ENCODE measurements around the gene KSR2.

Gene KSR2

DNA sequence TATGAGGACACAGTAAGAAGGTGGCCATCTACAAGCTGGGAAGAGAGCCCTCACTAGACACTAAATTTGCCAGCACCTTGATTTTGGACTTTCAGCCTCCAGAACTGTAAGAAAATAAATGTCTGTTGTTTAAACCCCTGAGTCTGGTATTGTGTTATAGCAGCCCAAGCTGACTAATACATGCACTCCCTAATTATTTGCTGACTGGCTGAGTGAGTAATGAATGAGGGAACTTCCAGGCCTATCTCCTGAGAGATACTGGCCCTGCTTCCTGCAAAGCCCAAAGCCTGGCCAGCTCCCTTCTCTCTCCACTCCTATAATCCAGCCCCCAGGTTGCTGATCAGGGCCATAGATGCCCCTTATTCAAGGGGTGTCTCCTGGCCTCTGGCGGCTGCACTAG is 487.3 kb downstream of the KSR2 start:
- no peak for DNase-seq

DNA sequence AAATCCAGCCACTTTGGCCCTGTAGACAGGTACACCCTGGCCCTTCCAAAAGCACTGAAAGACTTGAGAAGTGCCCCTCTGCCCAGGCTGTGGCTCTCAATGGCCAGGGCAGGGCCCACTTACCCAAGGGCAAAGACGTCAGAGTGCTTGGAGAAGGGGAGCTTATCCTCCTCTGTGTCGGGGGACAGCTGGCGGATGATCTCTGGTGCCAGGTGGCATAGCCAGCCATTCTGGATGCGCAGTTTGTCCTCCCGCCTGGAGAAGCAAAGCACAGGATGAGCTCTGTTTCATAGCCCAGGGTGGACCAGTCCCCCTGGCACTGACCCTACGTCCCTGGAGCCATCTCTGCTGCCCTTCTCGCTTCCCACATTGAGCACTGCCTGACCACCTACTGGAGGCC is 492.4 kb downstream of the KSR2 start:
- no peak for DNase-seq

DNA sequence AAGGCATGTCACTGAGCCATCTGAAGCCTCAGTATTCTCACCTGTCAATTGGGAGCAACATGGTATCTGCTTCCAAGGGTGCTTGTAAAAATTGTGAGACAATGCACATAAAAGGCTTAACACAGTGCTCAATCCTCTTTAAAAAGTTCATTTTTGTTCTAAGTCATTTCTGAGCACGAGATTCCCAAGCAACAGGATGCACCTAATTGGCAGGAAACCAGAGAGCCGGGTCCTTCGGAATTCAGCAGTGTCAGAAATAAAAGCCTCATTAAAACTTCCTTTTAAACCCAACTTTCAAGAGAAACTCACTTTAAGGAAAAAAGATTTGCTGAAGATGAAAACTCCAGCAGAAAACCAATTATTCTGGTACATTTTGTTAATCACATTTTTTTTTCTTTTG is 494.9 kb downstream of the KSR2 start:
- no peak for DNase-seq

DNA sequence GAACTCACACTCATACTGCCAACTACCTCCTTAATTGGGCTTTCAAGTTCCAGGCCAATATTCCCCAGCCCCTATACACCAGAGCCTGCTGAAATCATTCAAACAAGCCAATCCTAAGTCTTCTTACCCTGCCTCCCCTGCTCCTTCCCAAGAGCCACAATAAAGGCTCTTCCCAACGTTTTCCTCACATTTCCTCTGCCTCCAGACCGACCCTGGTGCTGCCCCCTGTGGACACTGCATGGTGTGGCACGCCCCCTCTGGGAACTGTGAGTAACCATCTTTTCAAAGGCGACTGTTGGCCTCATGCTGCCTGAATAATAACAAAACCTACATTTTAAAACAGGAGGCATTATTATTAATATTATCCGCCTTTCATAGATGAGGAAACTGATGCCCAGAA is 495.8 kb downstream of the KSR2 start:
- no peak for DNase-seq

DNA sequence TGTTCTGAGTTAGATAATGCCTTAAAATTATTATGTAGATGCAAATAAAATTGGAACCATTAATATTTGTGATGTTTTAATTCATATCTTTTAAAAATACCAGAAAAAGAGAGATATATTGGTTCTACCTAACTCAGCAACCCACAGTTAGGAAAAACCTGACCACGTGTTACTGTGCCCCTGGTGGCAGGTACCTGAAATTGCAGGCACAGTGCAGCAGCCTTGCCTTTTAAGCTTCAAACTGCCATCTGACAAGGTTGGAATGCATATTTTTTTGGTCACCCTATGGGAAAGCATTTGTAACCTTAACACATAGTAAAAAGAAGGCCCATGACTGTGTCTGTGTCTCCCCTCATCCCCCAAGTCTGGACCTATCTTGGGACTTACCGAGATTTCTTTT is 498.0 kb downstream of the KSR2 start:
- DNase-seq = no peak

DNA sequence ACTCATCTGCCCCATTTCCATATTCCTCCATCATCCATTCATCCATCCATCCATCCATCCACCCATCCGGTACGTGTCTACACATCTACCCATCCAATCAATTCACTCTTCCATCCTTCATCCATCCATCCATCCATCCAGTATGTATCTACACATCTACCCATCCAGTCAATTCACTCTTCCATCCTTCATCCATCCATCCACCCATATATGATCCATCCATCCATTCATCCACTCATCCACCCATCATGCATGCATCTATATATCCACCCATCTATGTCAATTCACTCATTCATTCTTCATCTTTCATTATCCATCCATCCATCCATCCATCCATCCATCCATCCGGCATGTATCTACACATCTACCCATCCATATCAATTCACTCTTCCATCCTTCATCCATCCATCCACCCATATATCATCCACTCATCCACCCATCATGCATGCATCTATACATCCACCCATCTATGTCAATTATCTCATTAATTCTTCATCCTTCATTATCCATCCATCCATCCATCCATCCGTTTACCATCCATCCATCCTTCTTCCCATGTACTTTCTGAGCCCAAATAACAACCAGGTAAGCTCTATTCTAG is 498.8 kb downstream of the KSR2 start:
- no peak for DNase-seq

DNA sequence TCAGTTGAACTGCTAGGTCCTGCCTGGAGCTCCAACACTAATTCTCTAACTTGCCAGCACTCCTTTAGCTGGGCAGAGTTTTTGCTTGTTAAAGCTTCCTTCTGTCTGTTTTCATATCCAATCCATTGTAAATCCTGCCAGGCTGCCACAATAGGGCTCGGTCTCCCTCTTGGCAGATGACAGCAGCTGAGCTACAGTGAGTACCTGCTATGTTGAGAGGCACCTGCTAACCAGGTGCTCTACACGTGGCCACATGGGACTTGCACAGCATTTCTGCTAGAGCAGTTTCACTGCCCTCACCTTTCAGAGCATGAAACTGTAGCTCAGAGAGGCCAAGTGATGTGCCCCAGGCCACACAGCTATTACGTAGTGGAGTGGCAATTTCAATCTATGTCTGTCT is 500.8 kb downstream of the KSR2 start:
- DNase-seq = no peak

DNA sequence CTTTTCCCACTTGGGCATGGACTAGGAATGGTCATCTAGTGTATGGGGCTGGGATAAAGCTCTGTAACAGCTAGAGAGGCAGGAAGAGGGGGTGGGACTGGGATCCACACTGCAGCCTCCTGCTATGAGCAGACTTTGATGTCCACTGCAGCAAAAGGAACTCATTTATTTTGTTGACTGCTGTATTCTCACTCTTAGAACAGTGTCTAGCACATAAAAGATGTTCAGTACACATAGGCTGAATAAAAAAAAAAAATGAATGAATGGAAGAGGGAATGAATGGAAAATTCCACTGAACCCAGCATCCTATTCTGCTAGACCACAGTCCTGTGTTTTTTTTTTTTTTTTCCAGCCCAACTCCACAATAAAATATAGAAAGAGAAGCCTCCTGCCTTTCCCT is 501.2 kb downstream of the KSR2 start:
- DNase-seq = no peak

DNA sequence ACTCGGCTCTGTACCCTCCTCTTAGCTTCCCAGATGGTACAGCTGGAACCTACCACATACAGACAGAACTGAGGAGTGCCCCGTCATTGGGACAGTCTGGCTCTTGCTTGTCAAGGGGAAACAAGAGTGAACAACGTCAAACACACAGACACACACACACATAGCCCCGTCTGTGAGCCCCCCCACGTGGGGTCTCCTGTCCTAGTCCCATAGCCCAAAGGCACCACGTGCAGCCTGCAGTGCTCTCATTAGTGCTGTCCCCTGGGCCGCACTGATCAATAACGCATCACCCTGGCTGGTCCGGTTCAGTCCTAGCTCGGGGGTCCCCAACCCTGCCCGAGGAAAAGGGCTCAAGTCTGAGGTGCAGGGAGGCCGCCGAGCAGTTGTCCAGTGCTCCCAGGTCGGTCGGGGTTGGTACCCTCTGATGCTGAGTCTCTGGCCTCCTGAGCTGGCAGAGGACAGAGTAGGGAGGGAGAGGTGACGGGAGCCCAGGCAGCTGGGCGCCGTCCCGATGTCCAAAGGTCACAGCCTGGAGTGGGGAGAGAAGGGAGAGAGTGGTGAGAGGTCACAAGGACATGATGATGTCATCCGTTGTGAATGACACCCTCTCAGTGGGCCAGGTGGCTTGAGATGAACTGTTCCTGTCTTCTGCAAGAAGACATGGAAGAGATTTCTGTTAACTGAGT is 502.0 kb downstream of the KSR2 start:
- no peak for DNase-seq

DNA sequence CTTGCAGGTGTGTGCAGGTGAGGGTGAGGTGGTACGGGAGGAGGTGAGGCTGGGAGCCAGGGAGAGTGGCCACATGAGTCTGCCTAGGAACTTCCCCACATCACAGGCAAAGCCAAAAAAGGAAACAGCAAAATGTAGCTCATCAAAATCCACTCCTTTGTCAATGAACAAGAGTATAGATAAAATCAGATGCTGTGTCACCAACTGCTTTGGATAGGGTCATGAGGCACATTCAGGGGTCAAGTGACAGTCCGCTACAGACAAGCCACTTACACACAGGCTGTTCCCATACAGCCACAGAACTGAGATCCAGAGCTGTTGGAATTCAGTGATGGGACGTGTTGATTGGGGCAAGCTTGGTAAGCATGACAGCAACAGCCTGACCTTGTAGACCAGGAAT is 507.1 kb downstream of the KSR2 start:
- DNase-seq = no peak

DNA sequence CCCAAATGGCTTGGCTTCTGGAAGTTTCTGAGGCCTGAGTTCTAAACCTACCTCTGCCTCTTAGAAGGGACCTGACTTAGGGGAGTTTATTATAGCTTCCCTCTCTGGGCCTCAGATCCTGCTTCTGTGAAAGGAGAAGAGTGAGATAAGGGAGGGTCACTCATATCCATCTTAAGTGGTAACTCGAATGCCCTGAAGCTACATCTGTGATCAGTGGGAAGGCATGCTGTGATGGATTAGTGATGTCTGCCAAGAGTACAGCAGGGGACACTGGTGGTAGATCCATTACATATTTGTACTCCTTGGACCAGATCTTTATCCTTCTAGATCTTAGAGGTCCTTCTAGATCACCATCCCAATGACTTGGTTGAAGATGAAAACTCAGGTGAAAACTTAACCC is 509.6 kb downstream of the KSR2 start:
- DNase-seq = no peak

DNA sequence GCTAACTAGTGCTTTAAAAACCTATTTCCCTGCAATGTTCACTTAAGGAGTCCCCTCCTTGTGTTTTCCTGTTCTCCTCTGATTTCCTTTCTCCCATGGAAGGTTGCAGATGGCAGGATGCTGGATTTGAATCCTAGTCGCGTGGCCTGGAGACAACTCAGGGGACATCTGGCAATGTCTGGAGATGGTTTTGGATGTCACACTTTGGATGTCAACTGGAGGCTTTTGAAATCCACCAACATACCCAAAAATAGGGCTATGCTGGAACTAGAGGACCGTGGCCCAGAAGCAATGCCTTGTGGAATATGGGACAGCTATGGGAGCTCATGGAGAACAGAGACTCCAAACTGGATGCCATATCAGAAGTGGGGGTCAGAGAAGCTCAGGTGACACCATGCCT is 511.6 kb downstream of the KSR2 start:
- no peak for DNase-seq

DNA sequence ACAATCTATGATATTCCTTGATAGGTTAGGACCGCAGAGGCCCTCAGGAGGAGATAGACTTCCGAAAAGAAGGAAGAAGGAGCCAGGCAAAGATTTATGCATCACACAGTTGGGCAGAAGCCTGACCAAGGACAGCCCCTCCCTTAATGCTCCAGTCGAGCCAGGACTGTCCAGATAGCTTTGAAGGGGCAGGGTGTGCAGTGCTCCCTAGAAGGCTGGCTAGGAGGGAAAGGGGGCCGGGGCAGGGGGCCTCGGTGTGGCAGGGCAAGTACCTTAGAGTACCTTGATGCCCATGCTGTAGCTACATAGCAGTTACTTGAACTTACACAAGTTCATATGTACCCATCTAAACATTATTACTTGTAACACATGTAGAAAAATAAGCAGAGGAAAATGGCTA is 512.7 kb downstream of the KSR2 start:
- DNase-seq = no peak

DNA sequence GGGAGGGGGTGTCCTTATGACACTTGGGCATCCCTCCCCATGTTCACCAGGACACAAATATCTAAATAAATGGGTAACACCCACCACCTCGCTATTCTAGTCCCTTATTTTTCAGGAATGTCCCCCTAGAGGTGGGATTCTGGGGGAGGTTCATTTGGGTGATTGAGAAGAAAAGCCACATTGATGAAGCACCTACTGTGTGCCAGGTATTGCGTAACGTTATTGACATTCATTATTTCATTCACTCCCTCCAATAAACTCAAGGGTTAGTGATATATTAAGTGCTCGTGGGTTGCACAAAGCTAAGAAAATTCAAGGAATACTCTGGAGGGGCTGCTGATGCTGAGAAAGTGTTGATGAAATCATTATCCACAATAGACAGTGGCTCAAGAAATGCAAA is 514.8 kb downstream of the KSR2 start:
- no peak for DNase-seq

DNA sequence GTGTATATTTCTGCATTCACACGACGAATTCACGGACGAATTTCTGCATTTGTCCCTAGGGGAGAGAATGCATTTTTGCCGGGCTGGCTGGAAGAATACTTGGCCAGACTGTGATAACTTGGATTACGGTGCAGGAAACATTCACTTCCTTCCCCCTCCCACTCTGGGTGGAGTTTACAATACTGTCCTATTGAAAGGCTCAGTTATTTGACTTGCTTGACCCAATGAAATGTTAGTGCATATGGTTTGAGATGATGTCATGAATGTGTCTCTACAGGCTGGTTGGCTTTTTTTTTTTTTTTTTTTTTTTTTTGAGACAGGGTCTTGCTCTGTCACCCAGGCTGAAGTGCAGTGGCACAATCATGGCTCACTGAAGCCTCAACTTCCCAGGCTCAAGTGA is 516.7 kb downstream of the KSR2 start:
- DNase-seq = no peak

DNA sequence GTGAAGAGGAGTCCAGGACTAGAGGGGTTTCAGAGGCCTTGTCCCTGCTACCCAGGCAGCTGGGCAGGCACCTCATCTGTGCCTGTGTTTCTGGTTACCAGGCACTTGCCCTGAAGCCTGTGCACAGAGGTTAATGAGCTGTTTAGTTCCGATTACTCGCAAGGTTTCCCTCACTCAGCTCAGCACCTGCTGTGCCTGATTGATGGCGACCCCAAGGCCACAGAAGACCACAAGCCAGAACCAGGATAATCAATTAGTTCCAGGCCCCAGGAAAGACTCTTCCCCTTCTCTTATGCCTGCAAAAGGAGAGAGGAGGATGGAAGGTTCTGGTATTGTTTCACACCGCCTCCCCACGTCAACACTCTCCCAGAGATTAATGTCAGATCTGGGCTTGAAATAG is 518.6 kb downstream of the KSR2 start:
- no peak for DNase-seq

DNA sequence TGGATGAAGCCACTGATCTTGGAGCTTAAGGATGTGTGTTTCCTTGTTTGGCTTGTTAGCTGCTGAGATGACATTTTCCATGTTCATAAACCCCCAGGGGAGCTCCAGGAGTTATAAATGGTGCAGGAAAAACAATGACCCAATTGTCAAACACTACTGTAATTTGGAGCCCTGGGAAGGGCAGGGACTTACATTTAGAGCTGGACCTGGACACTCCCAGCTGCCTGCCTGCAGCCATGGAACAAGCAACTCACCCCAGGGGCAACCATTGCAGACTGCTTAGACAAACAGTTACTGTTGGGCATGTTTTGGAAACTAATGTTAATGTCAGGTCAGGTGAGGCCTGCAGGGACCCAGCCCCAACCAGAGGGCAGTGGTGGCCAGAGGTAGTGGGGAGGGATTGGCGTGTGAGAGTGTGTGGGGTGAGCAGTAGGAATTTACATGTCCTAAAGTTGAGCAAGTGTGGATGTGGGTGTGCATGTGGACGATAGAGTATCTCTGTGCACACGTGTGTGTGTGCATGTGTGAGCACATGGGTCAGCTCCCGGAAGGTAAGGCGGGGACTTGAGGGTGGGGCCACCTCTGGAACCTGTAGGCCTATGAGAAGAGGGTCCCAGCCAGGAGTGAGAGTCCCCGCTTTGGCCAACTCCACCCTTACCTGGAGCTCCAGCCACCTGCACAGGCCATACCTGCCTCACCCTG is 521.0 kb downstream of the KSR2 start:
- no peak for DNase-seq

DNA sequence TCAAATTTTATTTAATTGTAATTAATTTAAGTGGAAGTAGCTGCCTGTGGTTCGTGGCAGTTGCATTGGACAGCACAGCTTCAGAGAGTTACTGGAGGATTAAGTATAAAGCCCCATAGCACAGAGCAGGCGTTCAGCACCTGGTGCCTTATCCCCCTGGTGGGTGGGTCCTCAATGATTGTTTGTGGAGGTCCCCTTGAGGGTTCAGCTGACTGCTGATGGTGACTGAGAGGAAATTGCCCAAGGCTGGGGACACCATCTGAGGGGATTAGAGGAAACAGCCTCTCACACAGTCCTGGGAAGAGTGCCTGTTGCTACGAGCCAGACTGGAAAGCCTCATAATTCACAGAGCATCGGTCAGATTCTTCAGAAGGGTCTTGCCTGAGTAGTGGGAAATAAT is 524.0 kb downstream of the KSR2 start:
- no peak for DNase-seq

DNA sequence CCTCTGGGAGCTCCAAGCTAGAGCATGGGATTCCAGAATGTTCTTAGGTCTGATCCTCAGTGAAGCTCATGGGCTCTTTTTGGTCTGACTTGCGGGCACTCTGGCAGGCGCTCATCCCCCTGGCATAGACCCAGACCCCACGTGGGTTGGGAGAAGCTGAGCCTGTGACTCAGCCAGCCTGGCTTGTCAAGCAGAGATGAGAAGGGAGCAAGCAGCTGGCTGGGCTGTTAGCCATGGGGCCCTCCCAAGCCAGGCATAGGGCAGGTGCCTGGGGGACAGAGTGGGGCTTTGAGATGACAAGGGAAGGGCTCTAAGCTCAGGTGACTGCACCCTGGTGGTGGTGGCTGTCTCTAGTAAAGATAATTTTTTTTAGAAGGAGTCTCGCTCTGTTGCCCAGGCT is 527.0 kb downstream of the KSR2 start:
- no peak for DNase-seq

DNA sequence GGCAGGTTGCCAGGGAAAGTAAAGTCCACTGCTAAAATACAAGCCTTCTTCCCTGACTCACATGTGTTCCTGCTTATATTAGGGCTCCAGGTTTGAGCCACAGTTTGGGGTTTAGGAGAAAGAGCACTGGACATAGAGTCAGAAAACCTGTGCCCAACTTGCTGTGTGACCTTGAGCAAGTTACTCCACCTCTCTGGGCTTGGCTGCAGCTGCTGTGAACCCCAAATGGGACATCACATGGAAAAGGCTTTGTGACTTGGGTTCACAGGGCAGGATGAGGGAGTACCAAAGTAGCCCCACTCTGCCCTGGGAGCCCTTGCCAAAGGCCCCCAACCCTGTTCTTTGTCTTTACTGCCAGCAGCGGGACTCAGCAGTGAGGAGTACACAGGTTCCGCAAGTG is 528.4 kb downstream of the KSR2 start:
- no peak for DNase-seq

DNA sequence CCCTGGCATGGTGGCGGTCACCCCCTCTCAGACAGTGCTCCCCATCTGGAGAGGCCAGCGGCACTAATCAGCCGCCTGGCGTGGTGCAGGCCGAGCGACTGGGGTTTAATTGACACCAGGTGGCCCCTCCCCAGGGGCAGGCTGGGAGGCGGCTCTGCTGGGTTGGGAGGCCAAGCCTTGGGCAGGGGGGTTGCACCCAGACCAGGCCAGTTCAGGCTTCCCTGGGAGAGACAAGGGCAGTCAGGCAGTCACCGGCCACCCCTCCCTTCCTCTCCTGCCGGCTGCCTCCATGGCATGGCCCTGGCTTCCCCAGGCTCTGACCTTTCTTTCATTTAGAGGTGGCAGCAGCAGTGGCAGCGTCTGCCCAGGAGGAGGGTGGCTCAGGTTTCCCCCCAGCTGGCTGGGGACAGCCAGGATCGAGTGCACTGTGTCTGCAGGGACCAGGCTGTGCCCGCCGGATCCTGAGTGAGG is 529.2 kb downstream of the KSR2 start:
- DNase-seq = no peak

DNA sequence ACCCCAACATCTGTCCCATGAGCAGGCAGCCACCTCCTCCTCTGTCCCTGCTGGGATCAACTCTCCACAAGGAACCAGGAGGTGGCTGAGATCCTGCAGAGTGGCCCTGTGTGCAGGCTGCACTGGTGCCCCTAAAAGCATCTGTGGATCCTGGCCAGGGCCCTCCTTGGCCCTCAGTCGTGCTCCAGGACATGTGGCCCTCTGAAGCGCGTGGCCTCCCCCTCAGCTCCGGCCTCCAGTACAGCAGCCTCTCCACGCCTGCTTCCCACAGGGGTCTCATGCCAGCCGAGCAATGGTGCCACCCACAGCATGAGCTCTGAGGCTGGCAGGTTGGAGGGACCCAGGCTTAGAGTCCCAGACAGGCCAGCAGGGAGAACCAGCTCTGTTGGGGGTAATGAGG is 530.0 kb downstream of the KSR2 start:
- no peak for DNase-seq

DNA sequence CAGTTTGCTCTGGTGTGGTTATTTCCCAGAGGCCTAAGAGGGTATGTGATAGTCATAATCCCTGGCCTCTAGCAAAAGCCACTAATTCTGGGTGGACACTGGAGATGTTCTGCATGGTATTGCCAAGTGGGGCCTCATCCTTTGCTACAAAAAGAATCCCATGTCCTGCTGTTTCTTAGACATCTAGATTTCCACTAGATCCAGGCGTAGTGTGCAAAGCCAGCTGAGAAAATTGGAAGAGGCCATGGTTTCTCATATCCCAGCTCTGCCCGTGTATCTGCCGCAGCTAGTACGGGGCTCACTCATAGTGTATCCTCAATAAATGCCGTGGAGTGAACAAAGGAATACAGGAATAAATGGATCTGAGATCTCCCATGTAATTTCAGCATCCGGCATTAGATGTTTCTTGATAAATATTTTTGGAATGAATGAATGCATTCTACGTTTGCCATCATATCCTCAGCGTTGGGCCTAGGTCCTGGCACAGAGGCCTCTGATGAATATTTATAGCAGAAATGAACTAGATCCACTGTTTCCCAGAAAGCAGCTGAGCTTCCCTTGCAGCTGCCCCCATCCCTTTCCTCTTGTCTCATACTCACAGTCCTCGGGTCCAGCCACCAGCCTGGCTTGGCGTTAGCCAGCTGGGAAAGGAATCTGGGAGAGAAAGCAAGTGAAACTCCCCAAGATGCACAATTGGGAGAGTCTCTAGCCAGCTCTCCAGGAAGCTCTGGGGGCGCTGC is 531.1 kb downstream of the KSR2 start:
- DNase-seq = no peak

DNA sequence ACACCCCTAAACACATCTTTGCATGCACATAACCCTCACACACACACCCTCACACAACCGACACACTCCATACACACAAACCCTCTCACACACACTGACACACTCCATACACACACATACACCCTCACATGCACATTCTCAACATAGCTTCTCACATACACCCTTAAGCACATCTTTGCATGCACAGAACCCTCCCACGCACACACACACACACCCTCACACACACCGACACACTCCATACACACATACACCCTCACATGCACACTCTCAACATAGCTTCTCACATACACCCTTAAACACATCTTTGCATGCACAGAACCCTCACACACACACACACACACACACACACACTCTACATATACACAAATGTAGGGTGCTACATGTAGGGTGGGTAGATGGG is 534.9 kb downstream of the KSR2 start:
- DNase-seq = no peak

Data from activated CD4-positive, alpha-beta T cell treated with anti-CD3 and anti-CD28 coated beads, Interleukin-2, amount 50 U/mL, for 16 hours (primary cell).